Spleen (tissue), 11 donors: ENCODE results near the gene CHRM3. TPM values are rescaled to one million over a fixed set of nuclear protein-coding genes. Genes with fewer than 3 reads are reported as not detected.

ENCODE experiments used
- DNase-seq: peaks from one replicate; pipeline ENCODE4 v3.0.0-alpha.2; 2020
- H3K27ac ChIP-seq, 8 donors: fragments of 200-600 bp; sonication (generic) in 7 of 8; 1 replicate in 4 of 8; 2 replicates in 4 of 8; pipeline versions ENCODE4 v1.5.0 to v1.8.0; 2016 to 2021; ENCODE audit warnings: inconsistent platforms in 4 of 8, mild to moderate bottlenecking in 4 of 8, moderate library complexity in 1 of 8
- H3K27me3 ChIP-seq, 7 donors: fragments of 200-600 bp; sonication (generic) in 6 of 7; replicated peaks in 1 of 7; 1 replicate in 4 of 7; 2 replicates in 3 of 7; pipeline versions ENCODE4 v1.5.0 to v1.8.0; 2016 to 2021; ENCODE audit warnings: inconsistent platforms in 3 of 7, mild to moderate bottlenecking in 1 of 7
- H3K36me3 ChIP-seq, 6 donors: fragments of 200-600 bp; sonication (generic) in 5 of 6; 1 replicate in 4 of 6; 2 replicates in 2 of 6; pipeline versions ENCODE4 v1.5.0 to v1.8.0; 2016 to 2021; ENCODE audit warnings: inconsistent platforms in 2 of 6
- H3K4me1 ChIP-seq, 6 donors: fragments of 200-600 bp; sonication (generic) in 5 of 6; 1 replicate in 3 of 6; 2 replicates in 3 of 6; pipeline versions ENCODE4 v1.5.0 to v1.8.0; 2016 to 2021; ENCODE audit warnings: inconsistent platforms in 3 of 6
- H3K4me3 ChIP-seq, 8 donors: fragments of 200-600 bp; sonication (generic) in 7 of 8; 1 replicate in 4 of 8; 2 replicates in 4 of 8; pipeline versions ENCODE4 v1.5.0 to v1.8.0; 2016 to 2021; ENCODE audit warnings: inconsistent platforms in 4 of 8, mild to moderate bottlenecking in 4 of 8, moderate library complexity in 2 of 8
- H3K9me3 ChIP-seq, 8 donors: fragments of 200-600 bp; sonication (generic) in 7 of 8; 1 replicate in 4 of 8; 2 replicates in 4 of 8; pipeline versions ENCODE4 v1.5.0 to v1.8.0; 2016 to 2021; ENCODE audit warnings: inconsistent platforms in 4 of 8
- POLR2A ChIP-seq, 3 donors: fragments of 450-650 bp; IDR thresholded peaks; one replicate each; pipeline ENCODE4 v1.5.1; 2017; ENCODE audit warnings: antibody characterized with exemption in 3 of 3, mild to moderate bottlenecking in 1 of 3
- POLR2AphosphoS5 ChIP-seq, 3 donors: sonication (generic); formaldehyde crosslinking; IDR thresholded peaks; one replicate each; pipeline ENCODE4 v1.5.1; 2017; ENCODE audit warnings: antibody characterized with exemption in 3 of 3
- WGBS, 5 donors: extraction: QIAGEN DNeasy Blood & Tissue Kit in 3 of 5; methylation state at CpG; one replicate each; pipeline versions ENCODE4 v1.1.5 to v1.1.7; 2013 to 2018; 5-methylcytosine and 5-hydroxymethylcytosine counted together
- intact Hi-C: fragments of 100-400 bp; cut with DNase I; formaldehyde crosslinking; loops from one replicate; pipeline ENCODE4 v1.15.0; 2023; ENCODE audit warnings: low total_unique reads
- polyA plus RNA-seq, 3 donors: library from polyadenylated mRNA; stranded (reverse); fragments of 200-250 nt; gene quantifications; one replicate each; pipeline ENCODE4 v1.2.1, GENCODE V29; 2013
- total RNA-seq, 7 donors: library from RNA; depleted of rRNA in 3 of 7; stranded (reverse); fragments of >200 nt in 3 of 7; fragmentation: NEBNext Ultra II Directional in 4 of 7; extraction: Animal tissue kit (Norgen Biotek cat#: 25700) in 4 of 7; gene quantifications; one replicate each; pipeline versions ENCODE4 v1.1.0 to v1.2.1, GENCODE V29; 2016 to 2021
- TF ChIP-seq, protein P1 (sequence below), 11 experiments: fragments of 200-600 bp in 7 of 11; fragments of 450-650 bp in 4 of 11; sonication (generic) in 4 of 11; IDR thresholded peaks in 8 of 11; conservative IDR thresholded peaks in 3 of 11; 1 replicate in 7 of 11; 2 replicates in 4 of 11; pipeline versions ENCODE4 v1.4.0 to v1.8.0; 2016 to 2021; ENCODE audit warnings: antibody characterized with exemption in 11 of 11, inconsistent platforms in 4 of 11, mild to moderate bottlenecking in 1 of 11
- donor health status: healthy with polysubstance abuse.
- donor health status: DM: no; HTN: no; CAD: no; lungs with moderate emphysema.
- donor health status: DM: no; HTN: no; CAD: no.
- donor health status: Bipolar disorder and iron deficiency.
- donor health status: healthy.
- donor health status: DM: no; HTN: no; CAD: no.
- donor health status: DM: yes; HTN: yes; CAD: no.

The CHRM3 gene
- total and polyA plus RNA-seq, 10 donors: 0.13 to 12.5 (median 3.0) TPM

DNA sequence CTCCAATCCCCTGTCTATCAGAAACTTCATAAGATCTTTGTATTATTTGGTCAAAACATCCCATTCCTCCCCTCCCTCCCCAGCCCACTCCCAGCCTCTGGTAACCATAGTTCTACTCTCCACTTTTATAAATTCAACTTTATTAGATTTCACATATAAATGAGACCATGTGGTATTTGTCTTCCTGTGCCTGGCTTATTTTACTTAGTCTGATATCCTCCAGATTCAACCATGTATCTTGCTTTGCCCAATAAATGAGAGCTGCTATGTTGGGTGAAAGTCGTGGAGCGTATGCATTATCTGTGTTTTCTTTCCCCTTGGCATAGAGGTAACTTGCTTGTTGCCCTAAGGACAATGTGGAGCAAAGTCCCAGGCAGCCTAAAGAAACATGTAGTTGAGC is 28.5 kb upstream of the CHRM3 start:
- H3K36me3 ChIP-seq: no peaks in the 10 kb centered on the region
- H3K27me3 ChIP-seq: no peaks in the 10 kb centered on the region
- intact Hi-C loops: no loop called here
- no peaks in the 10 kb centered on the region for H3K4me1 ChIP-seq
- no peak for DNase-seq
- H3K27ac ChIP-seq: no peak overlapping the region
- H3K4me3 ChIP-seq: no peak overlapping the region
- H3K9me3 ChIP-seq: no peaks in the 10 kb centered on the region
- no peak for TF ChIP-seq POLR2A (IDR thresholded peaks at IDR 0.05)
- TF ChIP-seq POLR2AphosphoS5 (IDR thresholded peaks at IDR 0.05): no peak
- TF ChIP-seq, protein P1, sequence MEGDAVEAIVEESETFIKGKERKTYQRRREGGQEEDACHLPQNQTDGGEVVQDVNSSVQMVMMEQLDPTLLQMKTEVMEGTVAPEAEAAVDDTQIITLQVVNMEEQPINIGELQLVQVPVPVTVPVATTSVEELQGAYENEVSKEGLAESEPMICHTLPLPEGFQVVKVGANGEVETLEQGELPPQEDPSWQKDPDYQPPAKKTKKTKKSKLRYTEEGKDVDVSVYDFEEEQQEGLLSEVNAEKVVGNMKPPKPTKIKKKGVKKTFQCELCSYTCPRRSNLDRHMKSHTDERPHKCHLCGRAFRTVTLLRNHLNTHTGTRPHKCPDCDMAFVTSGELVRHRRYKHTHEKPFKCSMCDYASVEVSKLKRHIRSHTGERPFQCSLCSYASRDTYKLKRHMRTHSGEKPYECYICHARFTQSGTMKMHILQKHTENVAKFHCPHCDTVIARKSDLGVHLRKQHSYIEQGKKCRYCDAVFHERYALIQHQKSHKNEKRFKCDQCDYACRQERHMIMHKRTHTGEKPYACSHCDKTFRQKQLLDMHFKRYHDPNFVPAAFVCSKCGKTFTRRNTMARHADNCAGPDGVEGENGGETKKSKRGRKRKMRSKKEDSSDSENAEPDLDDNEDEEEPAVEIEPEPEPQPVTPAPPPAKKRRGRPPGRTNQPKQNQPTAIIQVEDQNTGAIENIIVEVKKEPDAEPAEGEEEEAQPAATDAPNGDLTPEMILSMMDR (IDR thresholded peaks at IDR 0.05 in 8 of 11, conservative IDR thresholded peaks at IDR 0.05 in 3 of 11): no peak
- WGBS, 5 donors: 87 to 94% (median 92%) methylated on average over 2 of the region's 2 CpGs

DNA sequence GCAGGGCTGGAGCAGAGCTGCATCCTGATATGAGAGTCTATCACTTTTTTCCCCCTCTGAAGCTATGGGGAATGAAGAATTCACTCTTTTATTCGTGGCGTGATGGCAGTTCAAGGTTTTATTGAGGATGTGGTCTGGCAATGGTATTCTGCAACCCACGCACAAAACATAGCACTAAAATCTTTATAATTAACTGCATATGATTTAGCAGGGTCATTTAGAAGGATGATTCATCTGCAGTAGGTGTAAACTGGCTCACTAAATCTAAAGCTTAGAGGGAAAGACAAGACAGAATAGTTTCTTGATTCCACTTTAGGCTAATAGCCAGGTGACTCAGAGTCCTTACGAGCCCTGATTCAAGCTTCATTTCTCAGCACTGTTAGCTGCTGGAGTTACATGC is 25.0 kb upstream of the CHRM3 start:
- Histone ChIP-seq H3K36me3 (no peaks in the 10 kb centered on the region), H3K27ac (no peak overlapping the region), H3K27me3 (no peaks in the 10 kb centered on the region), H3K4me3 (no peak overlapping the region), H3K4me1 (no peaks in the 10 kb centered on the region), H3K9me3 (no peaks in the 10 kb centered on the region)
- 48 to 51% (median 49%) methylated on average over 4 of the region's 4 CpGs for WGBS, 5 donors
- TF ChIP-seq, protein P1 (IDR thresholded peaks at IDR 0.05 in 8 of 11, conservative IDR thresholded peaks at IDR 0.05 in 3 of 11): no peak
- no peak for TF ChIP-seq POLR2AphosphoS5 (IDR thresholded peaks at IDR 0.05)
- TF ChIP-seq POLR2A (IDR thresholded peaks at IDR 0.05): no peak
- intact Hi-C loops: no loop called here
- DNase-seq: no peak

DNA sequence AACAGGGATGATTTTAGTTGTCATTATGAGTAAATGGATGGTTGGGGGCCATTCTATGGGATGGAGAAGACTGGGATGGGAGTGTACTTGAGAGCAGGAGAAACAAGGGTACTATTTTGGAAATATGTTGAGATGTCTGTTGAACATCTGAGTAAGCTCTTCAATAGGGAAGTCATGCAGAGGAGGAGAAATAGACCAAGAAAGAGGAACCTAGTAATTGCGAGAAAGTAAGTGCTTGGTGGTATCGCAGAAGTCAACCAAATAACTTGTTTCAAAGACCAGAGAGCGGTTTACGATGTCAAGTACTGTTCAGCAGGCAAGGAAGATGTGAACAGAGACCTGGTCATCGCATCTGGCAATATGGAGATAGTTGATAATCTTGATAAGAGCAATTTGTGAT is 22.4 kb upstream of the CHRM3 start:
- DNase-seq: no peak
- Histone ChIP-seq H3K9me3 (no peaks in the 10 kb centered on the region), H3K27ac (no peak overlapping the region), H3K4me3 (no peak overlapping the region), H3K4me1 (no peaks in the 10 kb centered on the region), H3K27me3 (no peaks in the 10 kb centered on the region), H3K36me3 (no peaks in the 10 kb centered on the region)
- TF ChIP-seq POLR2AphosphoS5 (IDR thresholded peaks at IDR 0.05) (no peak), POLR2A (IDR thresholded peaks at IDR 0.05) (no peak)
- TF ChIP-seq, protein P1 (IDR thresholded peaks at IDR 0.05 in 8 of 11, conservative IDR thresholded peaks at IDR 0.05 in 3 of 11): no peak
- intact Hi-C loops: no loop called here
- WGBS, 5 donors: 58 to 76% (median 68%) methylated on average over 5 of the region's 5 CpGs

DNA sequence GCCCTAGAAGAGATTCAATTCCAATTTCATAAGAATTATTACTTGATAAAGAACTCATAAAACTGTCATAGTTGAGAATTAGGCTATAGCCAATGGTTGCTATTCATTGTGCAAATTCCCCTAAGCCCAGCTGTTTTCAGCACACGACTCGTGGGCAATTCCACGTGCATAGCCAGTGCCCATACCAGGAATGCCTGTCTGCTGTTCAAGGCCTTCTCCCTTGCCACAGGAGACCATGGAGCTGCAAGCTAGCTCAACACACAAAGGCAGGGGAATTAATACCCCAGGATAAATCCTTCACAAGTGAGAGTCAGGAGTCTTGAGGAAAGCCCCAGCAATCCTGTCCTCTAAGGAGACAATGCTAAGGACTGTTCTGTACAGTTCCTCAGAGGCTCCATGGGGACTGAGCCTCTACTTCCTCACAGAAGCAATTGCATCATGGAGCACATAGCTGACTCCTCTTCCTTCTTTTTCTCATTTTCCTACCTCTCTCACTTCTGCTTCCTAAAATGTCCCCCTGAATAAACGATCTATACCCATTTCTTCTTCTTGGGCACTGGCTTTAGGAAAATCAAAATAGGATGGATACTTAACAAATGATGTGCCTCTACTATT is 19.1 kb upstream of the CHRM3 start:
- intact Hi-C loops: no loop called here
- whole genome bisulfite sequencing, 5 donors: 64 to 83% (median 74%) methylated on average over 4 of the region's 4 CpGs

More for the DNA sequence above, 19.1 kb upstream of the CHRM3 start:
- no peak for DNase-seq
- Histone ChIP-seq H3K4me1 (no peaks in the 10 kb centered on the region), H3K9me3 (no peaks in the 10 kb centered on the region), H3K4me3 (no peak overlapping the region), H3K27me3 (no peaks in the 10 kb centered on the region), H3K27ac (no peak overlapping the region), H3K36me3 (no peaks in the 10 kb centered on the region)
- TF ChIP-seq, protein P1 (IDR thresholded peaks at IDR 0.05 in 8 of 11, conservative IDR thresholded peaks at IDR 0.05 in 3 of 11): no peak
- TF ChIP-seq POLR2A (IDR thresholded peaks at IDR 0.05) (no peak), POLR2AphosphoS5 (IDR thresholded peaks at IDR 0.05) (no peak)
